Stimulated activated CD8-positive, alpha-beta memory T cell treated with anti-CD3 and anti-CD28 coated beads, Interleukin-12 subunit alpha, Interleukin-12 subunit beta, amount 100 ng/mL, for 4 hours (primary cell): Measurements from ENCODE around the gene PLCH2.

Experiments
- DNase-seq: peaks from one replicate; pipeline ENCODE4 v3.0.0-alpha.2; 2020; ENCODE audit warnings: low read depth

The PLCH2 gene

DNA sequence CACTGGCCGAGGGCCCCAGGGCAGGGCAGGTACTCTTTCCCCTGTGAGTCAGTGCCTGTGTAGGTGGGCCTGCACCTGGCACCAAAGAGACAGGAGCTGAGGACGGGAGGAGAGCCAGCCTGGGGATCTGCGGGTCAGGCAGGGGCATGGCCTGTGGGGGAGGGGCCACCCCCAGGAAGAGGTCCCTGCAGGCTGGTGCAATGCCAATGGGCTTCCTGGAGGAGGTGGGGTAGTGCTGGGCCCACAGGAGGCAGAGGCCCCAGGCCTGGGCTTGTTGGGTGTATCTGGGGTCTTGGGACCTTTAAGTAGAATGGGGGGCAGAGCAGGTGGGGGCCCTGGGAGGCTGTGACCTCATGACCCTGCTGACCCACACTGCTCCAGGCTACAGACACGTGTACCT is 23.2 kb downstream of the PLCH2 start:
- no peak for DNase-seq

DNA sequence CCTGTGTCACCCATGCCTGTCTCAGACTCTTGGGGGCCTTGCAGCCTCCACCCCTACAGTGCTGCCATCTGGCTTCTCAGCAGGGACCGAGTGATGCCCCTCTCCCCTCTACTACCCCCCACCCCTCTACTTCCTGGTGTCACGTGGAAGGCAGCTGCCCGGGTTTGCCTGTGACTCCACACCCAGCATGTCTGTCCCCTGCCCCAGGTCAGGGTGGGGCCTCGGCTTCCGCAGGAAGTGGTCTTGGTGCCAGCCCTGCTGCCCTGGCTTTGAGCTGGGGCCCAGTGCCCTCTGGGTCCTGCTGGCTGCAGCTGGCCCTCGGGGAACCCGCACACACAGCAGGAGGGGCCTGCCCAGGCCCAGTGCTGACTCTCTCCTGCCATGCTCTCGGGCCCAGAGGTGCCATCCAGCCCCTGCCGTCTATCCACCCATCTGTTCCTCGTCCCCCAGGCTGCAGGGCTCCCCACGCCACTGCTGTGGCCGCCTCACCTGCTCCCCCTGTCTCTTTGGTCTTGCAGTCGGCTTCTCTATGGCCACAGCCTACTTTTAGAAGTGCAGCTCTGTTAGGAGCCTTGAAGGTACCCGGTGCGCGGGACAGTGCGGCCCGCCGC is 24.0 kb downstream of the PLCH2 start:
- no peak for DNase-seq

GRCh38 chr1:2501041-2501819 is 25.1 kb downstream of the PLCH2 start:
- no peak for DNase-seq

DNA sequence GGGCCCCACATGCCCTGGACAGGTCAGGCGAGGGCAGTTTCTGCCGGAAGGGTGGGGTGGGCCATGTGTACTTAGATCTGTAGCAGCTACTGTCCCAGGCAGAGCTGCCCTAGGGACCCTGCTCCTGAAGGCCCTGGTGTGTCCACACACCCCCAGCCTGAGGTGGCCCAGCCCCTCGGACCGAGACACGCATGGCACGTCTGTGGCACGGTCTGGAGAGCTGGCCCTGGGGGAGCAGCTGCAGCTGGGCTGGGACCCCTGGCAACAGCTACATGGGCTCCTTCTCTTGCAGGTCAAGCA is 25.7 kb downstream of the PLCH2 start:
- no peak for DNase-seq

- DNase-seq: no peak
Measured at GRCh38 chr1:2502210-2502609, 26.1 kb downstream of the PLCH2 start.

GRCh38 chr1:2502661-2503553 is 26.8 kb downstream of the PLCH2 start:
- no peak for DNase-seq

- DNase-seq: no peak
Measured at GRCh38 chr1:2503554-2504224, 27.6 kb downstream of the PLCH2 start.

DNA sequence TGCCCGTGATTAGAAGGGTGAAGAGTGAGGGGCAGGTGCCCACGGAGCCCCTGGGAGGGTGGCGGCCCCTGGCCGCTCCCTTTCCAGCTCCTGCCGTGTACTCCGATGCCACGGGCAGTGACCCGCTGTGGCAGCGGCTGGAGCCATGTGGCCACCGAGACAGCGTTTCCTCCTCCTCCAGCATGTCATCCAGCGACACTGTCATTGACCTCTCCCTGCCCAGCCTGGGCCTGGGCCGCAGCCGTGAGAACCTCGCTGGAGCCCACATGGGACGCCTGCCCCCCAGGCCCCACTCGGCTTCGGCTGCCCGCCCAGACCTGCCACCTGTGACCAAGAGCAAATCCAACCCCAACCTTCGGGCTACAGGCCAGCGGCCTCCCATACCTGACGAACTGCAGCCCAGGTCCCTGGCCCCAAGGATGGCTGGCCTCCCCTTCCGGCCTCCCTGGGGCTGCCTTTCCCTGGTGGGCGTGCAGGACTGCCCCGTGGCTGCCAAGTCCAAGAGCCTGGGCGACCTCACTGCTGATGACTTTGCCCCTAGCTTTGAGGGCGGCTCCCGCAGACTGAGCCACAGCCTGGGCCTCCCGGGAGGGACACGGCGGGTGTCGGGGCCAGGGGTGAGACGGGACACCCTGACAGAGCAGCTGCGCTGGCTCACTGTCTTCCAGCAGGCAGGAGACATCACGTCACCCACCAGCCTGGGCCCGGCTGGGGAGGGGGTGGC is 28.3 kb downstream of the PLCH2 start:
- no peak for DNase-seq

GRCh38 chr1:2504949-2505272 is 28.8 kb downstream of the PLCH2 start:
- DNase-seq: no peak

- DNase-seq: no peak
Measured at GRCh38 chr1:2505461-2505994, 29.4 kb downstream of the PLCH2 start.

DNA sequence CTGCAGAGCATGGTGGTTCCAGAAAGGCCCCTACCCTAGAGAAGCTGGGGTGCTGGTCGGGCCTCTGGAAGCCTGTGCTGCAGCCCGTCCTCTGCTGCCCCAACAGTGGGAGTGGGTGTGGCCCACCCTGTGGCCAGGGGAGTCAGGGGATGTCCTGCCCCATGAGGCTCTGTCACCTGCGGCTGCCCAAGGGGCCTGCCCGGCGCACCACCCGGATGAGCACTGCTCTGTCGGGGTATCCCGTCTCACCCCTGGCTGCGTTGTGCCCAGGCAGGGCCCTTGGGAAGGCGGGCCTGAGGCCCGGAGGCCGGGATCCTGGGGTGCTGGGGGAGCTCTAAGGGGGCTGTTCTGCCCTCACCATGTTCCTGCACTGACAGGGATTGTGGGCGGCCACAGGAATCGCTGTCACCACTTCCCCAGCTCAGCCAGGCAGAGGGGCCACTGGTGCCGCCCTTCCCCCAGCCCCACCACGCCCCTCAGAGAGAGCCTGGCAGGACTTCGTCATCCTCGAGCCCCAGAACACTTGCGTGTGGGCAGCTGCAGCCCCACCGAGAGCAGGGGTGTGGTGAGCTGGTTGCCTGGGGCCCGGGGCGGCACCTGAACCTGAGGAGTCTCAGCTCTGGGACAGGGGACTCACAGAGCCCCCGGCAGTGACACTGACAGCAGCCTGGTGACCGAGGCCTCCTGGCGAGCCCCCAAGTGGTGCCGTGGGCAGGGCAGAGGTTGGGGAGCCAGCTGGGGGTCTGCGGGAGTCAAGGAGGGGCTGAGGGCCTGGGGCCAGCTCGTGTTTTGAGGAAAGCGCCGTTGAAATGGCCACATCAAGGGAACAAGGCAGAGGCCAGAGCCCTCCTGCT is 30.1 kb downstream of the PLCH2 start:
- DNase-seq: no peak

GRCh38 chr1:2506901-2507565 is 30.9 kb downstream of the PLCH2 start:
- DNase-seq: no peak

DNA sequence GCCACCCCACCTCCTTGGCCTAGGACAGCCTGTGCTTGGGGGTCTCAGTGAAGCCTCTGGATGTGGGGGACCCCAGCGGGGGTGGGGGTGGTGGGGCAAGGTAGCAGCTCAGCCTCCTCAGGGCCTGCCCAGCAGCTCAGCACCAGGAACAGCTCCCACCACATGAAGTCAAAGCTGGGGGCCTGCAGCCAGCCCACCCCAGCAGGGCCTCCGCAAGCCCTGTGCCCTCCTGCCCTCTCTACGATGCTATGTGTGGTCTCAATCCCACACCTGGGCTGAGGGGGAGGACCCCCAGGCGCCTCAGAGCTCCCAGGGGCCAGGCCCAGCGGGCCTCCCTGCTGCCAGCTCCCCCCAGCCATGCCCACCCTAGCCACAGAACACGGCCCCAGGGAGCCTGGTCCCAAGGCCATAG is 31.7 kb downstream of the PLCH2 start:
- DNase-seq: no peak

DNA sequence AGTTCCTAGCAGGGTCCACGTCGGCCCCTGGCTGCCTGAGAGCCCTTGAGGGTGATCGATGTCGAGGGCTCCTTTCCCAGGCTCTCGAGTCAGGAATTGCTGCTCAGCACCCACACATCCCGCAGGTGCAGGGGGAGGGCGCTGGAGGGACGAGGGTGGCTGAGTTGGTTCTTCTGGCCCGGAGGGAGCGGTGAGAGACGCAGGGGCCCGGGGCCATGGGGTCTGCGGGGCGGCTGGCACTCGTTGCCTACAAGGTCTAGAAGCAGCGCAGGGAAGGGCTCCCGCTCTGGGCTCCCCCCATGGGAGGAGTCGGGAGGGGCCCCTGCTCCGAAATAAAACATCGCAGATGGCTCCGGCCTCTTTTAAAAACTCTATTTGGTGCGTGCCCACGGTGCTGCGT is 32.1 kb downstream of the PLCH2 start:
- DNase-seq: no peak

- no peak for DNase-seq
Measured at GRCh38 chr1:2508751-2509150, 32.7 kb downstream of the PLCH2 start.

DNA sequence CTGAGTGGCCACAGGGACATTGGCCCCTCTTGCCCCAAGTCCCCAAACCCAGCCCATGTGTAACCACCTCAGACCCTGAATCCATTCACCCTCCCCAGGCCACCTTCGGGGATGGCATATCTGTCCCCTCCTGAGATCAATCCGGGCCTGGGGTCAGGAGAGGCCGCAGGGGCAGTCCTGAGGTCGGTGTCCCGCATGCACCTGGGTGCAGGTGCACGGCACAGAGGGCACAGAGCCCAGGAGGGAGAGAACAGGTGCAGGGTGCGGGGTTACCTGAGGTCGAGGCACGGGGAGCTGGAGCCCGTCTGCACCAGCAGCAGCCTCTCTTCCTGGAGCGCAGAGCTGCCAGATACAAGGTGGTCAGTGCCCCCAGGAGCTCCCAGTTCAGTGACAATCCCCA is 33.5 kb downstream of the PLCH2 start:
- DNase-seq: no peak

GRCh38 chr1:2510366-2511155 is 34.5 kb downstream of the PLCH2 start:
- DNase-seq: no peak

DNA sequence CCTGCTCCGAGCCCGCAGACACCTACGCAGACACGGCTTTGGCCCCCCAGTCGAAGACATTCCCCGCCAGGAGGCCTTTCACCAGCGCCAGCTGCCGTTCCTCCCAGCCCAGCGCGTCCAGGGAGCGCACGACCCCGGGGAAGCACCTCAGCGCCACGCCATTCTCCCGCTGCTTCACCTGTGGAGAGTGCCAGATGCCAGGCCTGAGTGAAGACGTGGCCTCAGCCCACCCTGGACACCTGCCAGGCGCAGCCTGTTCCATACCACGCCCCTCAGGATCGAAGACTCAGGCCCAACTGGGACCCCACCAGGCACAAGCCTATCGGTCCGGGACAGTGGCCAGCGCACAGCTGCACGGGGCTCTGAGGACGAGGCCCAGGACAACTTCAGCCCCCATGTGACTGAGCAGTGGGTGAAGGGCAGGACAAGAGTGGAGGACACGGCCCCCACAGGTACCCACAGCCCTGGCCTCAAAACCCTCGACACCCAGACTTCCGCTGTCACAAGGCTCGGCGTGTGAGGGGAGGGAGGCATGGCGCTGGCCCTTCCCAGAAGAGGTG is 36.9 kb downstream of the PLCH2 start:
- DNase-seq: no peak
